ENCODE data around the gene PPFIBP2. TPM values are rescaled to one million over a fixed set of nuclear protein-coding genes. Genes with fewer than 3 reads are reported as not detected.

Gene PPFIBP2
- total and polyA plus RNA-seq, 10 of the 15 experiments (the other 5 are each of a cell fraction or from before 2014, with no cell fraction given) = 17.3 to 56.3 (median 39.2) TPM

DNA sequence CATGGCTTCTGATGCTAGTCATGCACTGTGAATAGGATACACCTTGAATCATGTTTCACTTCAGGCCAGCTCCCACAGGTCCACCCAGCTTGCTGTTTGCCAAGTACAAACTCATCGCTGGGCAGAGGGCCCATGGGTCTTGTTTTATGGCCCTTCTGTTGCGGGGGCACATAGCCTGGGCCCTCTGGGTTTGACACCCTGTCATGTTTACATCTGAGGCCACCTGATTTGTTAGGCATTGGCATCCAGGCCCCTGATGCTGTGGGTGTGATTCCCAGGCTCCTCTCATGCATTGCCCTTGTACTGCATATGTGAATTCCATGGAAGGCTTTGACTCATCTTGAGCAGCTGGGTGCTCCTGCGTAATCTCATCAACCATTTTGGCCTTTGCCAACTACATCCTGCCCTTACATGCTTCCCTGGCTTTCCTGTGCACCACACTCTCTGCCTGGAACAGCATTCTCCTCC lies 32.6 kb downstream of the PPFIBP2 start (continued):
- TF ChIP-seq TBL1XR1 (IDR thresholded peaks at IDR 0.05; ENCODE audit: low read depth, low read length) = no peak
- no peak for TF ChIP-seq POU2F2 (IDR thresholded peaks at IDR 0.05; ENCODE audit: borderline replicate concordance, low read depth, low read length)
- TF ChIP-seq NRF1 (conservative IDR thresholded peaks at IDR 0.05; ENCODE audit: low read depth, low read length) = no peak

- FAIRE-seq (no peak), DNase-seq (ENCODE audit: low read depth, low spot score) (no peak), ATAC-seq (no peak)
- ChIA-PET RAD21 (ENCODE audit: unreplicated experiment) (interaction anchor here (1.1 to 6.3 kb wide), 5 partner anchors 12 to 105 kb away, joined by 3 to 46 read pairs (median 11); partner anchors contain the start of gene PPFIBP2), SMC1A (ENCODE audit: uncharacterized antibody, unreplicated experiment) (interaction anchor here (0.5 to 7.8 kb wide), 9 partner anchors 14 to 103 kb away, joined by 3 to 60 read pairs (median 4); partner anchors contain the start of gene PPFIBP2), CTCF (interaction anchor here (1.0 to 4.6 kb wide), 11 partner anchors 11 to 138 kb away, joined by 3 to 33 read pairs (median 7); partner anchors contain the start of gene PPFIBP2), POLR2A (interaction anchor here (1.4 to 2.1 kb wide), 2 partner anchors 27 to 34 kb away, joined by 3 to 7 read pairs; partner anchors contain the start of gene PPFIBP2)
- TF ChIP-seq NFYB (IDR thresholded peaks at IDR 0.05; ENCODE audit: insufficient read depth, low read depth, low read length) (no peak), PAX5 (IDR thresholded peaks at IDR 0.05; ENCODE audit: borderline replicate concordance, low read depth, low read length) (no peak), SMARCA5 (IDR thresholded peaks at IDR 0.05) (no peak), RELA (IDR thresholded peaks at IDR 0.05; ENCODE audit: borderline replicate concordance, partially characterized antibody) (no peak), TARDBP (IDR thresholded peaks at IDR 0.05; ENCODE audit: borderline replicate concordance) (no peak), CREM (IDR thresholded peaks at IDR 0.05; ENCODE audit: low read depth) (no peak), TCF12 (IDR thresholded peaks at IDR 0.05; ENCODE audit: low read depth, low read length) (no peak), HCFC1 (IDR thresholded peaks at IDR 0.05; ENCODE audit: low read length) (no peak), GABPA (IDR thresholded peaks at IDR 0.05; ENCODE audit: low read depth) (no peak), SMAD5 (IDR thresholded peaks at IDR 0.05; ENCODE audit: low read depth) (no peak)
- TF ChIP-seq, protein P1, sequence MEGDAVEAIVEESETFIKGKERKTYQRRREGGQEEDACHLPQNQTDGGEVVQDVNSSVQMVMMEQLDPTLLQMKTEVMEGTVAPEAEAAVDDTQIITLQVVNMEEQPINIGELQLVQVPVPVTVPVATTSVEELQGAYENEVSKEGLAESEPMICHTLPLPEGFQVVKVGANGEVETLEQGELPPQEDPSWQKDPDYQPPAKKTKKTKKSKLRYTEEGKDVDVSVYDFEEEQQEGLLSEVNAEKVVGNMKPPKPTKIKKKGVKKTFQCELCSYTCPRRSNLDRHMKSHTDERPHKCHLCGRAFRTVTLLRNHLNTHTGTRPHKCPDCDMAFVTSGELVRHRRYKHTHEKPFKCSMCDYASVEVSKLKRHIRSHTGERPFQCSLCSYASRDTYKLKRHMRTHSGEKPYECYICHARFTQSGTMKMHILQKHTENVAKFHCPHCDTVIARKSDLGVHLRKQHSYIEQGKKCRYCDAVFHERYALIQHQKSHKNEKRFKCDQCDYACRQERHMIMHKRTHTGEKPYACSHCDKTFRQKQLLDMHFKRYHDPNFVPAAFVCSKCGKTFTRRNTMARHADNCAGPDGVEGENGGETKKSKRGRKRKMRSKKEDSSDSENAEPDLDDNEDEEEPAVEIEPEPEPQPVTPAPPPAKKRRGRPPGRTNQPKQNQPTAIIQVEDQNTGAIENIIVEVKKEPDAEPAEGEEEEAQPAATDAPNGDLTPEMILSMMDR (IDR thresholded peaks at IDR 0.05 in 2 of 3, conservative IDR thresholded peaks at IDR 0.05 in 1 of 3; ENCODE audit: control insufficient read depth in 2 of 3, extremely low read depth in 1 of 3, insufficient read depth in 1 of 3, low read depth in 3 of 3, low read length in 3 of 3) = no peak
- H3K4me3 ChIP-seq = no peak overlapping the region
- in situ Hi-C loops (cut with MboI) (no loop called here), intact Hi-C loops (cut with micrococcal nuclease; ENCODE audit: unreplicated experiment) (loop anchor here (2.0 kb wide), 1 partner anchor 117 kb away; no protein-coding TSS in a partner anchor)
- no peak overlapping the region for H3K9ac ChIP-seq (ENCODE audit: control insufficient read depth, insufficient read depth, low read length)
- H3K9me3 ChIP-seq (replicated peaks; ENCODE audit: control insufficient read depth, insufficient read depth, low read length) = no peaks in the 10 kb centered on the region
- H2AFZ ChIP-seq (ENCODE audit: control insufficient read depth, low read depth, low read length) = no peak overlapping the region
- WGBS (ENCODE audit: insufficient coverage, insufficient replicate concordance, low lambda C conversion rate, missing lambda C conversion rate) = 98% methylated on average over 4 of the region's 4 CpGs
- BruUV-seq (replicated peaks) = no TSS peak
- H3K27me3 ChIP-seq (replicated peaks in 1 of 2; ENCODE audit: control insufficient read depth in 2 of 2, insufficient read depth in 2 of 2, low read length in 1 of 2) = no peaks in the 10 kb centered on the region
- peaks cover 7% of the 10 kb centered on the region for H3K4me1 ChIP-seq (ENCODE audit: control insufficient read depth, insufficient read depth, low read length)
- no peak overlapping the region for H3K27ac ChIP-seq (ENCODE audit: control insufficient read depth, insufficient read depth)
- H3K79me2 ChIP-seq (ENCODE audit: control insufficient read depth, insufficient read depth, low read length) = peaks cover 62% of the 10 kb centered on the region
- no peak overlapping the region for H3K4me2 ChIP-seq (ENCODE audit: control insufficient read depth, insufficient read depth)
- H3K36me3 ChIP-seq (ENCODE audit: control insufficient read depth in 2 of 2, insufficient read depth in 2 of 2, low read length in 1 of 2) = peaks cover 4 to 13% of the 10 kb centered on the region in 2 experiments; a peak in 3 of 4 replicates
- no peaks in the 10 kb centered on the region; the same call in none of the 2 replicates for H4K20me1 ChIP-seq (ENCODE audit: control insufficient read depth, insufficient read depth)
These were observed 33.9 kb downstream of the PPFIBP2 start for GRCh38 chr11:7547687-7548086.

Data from GM12878 (cell line).